Vagina (tissue), 2 donors: ENCODE measurements around the gene NPDC1.

ENCODE experiments used
- POLR2A ChIP-seq, 2 donors: fragments of 450-650 bp; IDR thresholded peaks; one replicate each; pipeline ENCODE4 v1.6.1; 2017; ENCODE audit warnings: antibody characterized with exemption in 2 of 2, mild to moderate bottlenecking in 2 of 2, moderate library complexity in 2 of 2
- TF ChIP-seq, protein P1 (sequence below), 3 experiments: fragments of 450-650 bp in 2 of 3; fragments of 200-600 bp in 1 of 3; sonication (generic) in 1 of 3; IDR thresholded peaks; one replicate each; pipeline ENCODE4 v1.5.1; 2017 to 2019; ENCODE audit warnings: antibody characterized with exemption in 3 of 3, mild to moderate bottlenecking in 2 of 3, moderate library complexity in 2 of 3

DNA sequence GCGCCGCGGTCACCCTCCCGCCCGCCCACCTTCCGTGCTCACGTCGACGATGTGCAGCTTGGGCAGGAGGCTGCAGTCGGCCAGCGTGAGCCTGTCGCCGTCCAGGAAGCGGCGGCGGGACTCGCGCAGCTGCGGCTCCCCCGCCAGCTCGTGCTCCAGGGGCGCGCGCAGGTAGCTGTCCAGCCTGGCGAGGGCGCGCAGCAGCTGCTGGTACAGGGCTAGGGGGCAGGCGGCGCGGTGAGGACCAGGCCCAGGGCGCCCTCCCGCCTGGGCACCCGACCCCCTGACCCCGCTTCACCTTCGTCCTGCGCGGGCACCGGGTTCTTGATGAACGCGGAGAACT lies 51.1 kb downstream of the NPDC1 start:
- TF ChIP-seq, protein P1, sequence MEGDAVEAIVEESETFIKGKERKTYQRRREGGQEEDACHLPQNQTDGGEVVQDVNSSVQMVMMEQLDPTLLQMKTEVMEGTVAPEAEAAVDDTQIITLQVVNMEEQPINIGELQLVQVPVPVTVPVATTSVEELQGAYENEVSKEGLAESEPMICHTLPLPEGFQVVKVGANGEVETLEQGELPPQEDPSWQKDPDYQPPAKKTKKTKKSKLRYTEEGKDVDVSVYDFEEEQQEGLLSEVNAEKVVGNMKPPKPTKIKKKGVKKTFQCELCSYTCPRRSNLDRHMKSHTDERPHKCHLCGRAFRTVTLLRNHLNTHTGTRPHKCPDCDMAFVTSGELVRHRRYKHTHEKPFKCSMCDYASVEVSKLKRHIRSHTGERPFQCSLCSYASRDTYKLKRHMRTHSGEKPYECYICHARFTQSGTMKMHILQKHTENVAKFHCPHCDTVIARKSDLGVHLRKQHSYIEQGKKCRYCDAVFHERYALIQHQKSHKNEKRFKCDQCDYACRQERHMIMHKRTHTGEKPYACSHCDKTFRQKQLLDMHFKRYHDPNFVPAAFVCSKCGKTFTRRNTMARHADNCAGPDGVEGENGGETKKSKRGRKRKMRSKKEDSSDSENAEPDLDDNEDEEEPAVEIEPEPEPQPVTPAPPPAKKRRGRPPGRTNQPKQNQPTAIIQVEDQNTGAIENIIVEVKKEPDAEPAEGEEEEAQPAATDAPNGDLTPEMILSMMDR (IDR thresholded peaks at IDR 0.05), result no peak
- TF ChIP-seq POLR2A (IDR thresholded peaks at IDR 0.05), result no peak
